Transverse colon (tissue), 4 donors: ENCODE measurements around the gene TSR3. TPM values are rescaled to one million over a fixed set of nuclear protein-coding genes. Genes with fewer than 3 reads are reported as not detected.

Experiments
- DNase-seq: peaks from one replicate; pipeline ENCODE4 v3.0.0-alpha.2; 2019
- H3K27ac ChIP-seq, 4 donors: fragments of 200-600 bp; sonication (generic); 2 replicates each; pipeline ENCODE4 v1.5.1; 2016 to 2018; ENCODE audit warnings: inconsistent platforms in 4 of 4
- H3K27me3 ChIP-seq: fragments of 200-600 bp; sonication (generic); 2 replicates; pipeline ENCODE4 v1.5.1; 2017; ENCODE audit warnings: inconsistent platforms
- H3K36me3 ChIP-seq, 4 donors: fragments of 200-600 bp; sonication (generic); 2 replicates each; pipeline ENCODE4 v1.5.1; 2017 to 2019; ENCODE audit warnings: inconsistent platforms in 4 of 4
- H3K4me1 ChIP-seq, 4 donors: fragments of 200-600 bp; sonication (generic); 2 replicates each; pipeline ENCODE4 v1.5.1; 2017 to 2020; ENCODE audit warnings: inconsistent platforms in 4 of 4
- H3K4me3 ChIP-seq, 4 donors: fragments of 200-600 bp; sonication (generic); 1 replicate in 1 of 4; 2 replicates in 3 of 4; pipeline versions ENCODE4 v1.5.1 to v1.6.1; 2017 to 2019; ENCODE audit warnings: inconsistent platforms in 4 of 4
- H3K9me3 ChIP-seq, 2 donors: fragments of 200-600 bp; sonication (generic); 2 replicates each; pipeline ENCODE4 v1.5.1; 2017 to 2019; ENCODE audit warnings: inconsistent platforms in 2 of 2
- EP300 ChIP-seq: sonication (generic); formaldehyde crosslinking; IDR thresholded peaks from one replicate; pipeline ENCODE4 v1.6.1; 2017; ENCODE audit warnings: antibody characterized with exemption, low read depth
- POLR2A ChIP-seq: fragments of 450-650 bp; IDR thresholded peaks from one replicate; pipeline ENCODE4 v1.6.1; 2016; ENCODE audit warnings: antibody characterized with exemption, mild to moderate bottlenecking, moderate library complexity
- POLR2AphosphoS5 ChIP-seq, 3 donors: sonication (generic); formaldehyde crosslinking; IDR thresholded peaks; one replicate each; pipeline ENCODE4 v1.6.1; 2016; ENCODE audit warnings: antibody characterized with exemption in 3 of 3
- WGBS, 2 donors: methylation state at CpG; one replicate each; pipeline ENCODE4 v1.1.5; 2018; ENCODE audit warnings: low coverage in 1 of 2; 5-methylcytosine and 5-hydroxymethylcytosine counted together
- in situ Hi-C, 4 donors: fragments of 200-750 bp; cut with MboI; loops; one replicate each; pipeline versions ENCODE4 v1.15.0 to v1.15.1; 2017; ENCODE audit warnings: low sequenced_read_pairs in 3 of 4, low pct_ligation_motif_present in 1 of 4, low pct_unique_long_range_greater_than_20kb in 1 of 4
- intact Hi-C: fragments of 100-400 bp; cut with DNase I; formaldehyde crosslinking; loops from one replicate; pipeline ENCODE4 v1.15.1; 2023; ENCODE audit warnings: low total_unique reads
- total RNA-seq, 4 donors: library from RNA; depleted of rRNA; stranded (reverse); fragments of >200 nt; gene quantifications; one replicate each; pipeline ENCODE4 v1.1.0, GENCODE V29; 2016
- TF ChIP-seq, protein P1 (sequence below), 5 experiments: fragments of 200-600 bp in 3 of 5; fragments of 450-650 bp in 2 of 5; sonication (generic) in 3 of 5; IDR thresholded peaks; 1 replicate in 2 of 5; 2 replicates in 3 of 5; pipeline ENCODE4 v1.5.1; 2016 to 2017; ENCODE audit warnings: antibody characterized with exemption in 5 of 5, inconsistent platforms in 3 of 5, mild to moderate bottlenecking in 2 of 5, moderate library complexity in 1 of 5

The TSR3 gene
- total RNA-seq, 4 donors from 2014 or later, result 56.4 to 135 (median 75.3) TPM

DNA sequence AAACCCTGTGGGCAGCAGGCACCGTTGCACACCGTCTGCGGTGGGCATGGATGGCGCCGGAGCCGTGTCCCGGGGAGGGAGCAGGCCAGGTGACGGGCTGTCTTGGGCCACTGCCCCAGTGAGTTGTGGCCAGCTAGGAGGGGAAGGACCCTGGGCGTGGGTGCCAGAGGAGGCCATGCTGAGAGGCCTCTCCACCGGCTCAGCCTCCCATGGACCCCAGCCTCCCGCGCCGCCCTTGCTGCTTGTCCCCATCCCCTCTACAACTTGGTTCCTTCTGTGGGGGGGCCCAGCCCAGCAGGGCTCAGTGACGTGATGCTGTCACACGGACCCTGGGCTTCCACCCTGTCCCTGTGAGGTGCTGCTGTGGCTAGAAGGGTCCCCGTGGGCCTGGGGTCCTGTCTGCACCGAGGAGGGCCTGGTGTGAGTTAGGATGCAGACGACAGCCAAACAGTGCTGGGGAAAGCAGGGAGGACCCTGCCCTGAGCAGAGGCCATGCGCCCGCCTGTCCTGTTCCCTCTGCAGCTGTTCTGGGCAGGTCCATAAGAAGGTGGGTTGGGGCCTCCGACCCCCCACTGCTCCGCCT lies 30.9 kb downstream of the TSR3 start:
- no peak for DNase-seq
- 88% methylated on average over 21 of the region's 22 CpGs; no CpG with 5 or more reads in 1 of the 2 donors for WGBS, 2 donors
- no peaks in the 10 kb centered on the region for H3K27me3 ChIP-seq
- H3K4me3 ChIP-seq, result no peak overlapping the region
- H3K36me3 ChIP-seq, result peaks cover 0 to 72% (median 31%) of the 10 kb centered on the region in 4 donors
- no peaks in the 10 kb centered on the region for H3K4me1 ChIP-seq
- intact Hi-C loops, result no loop called here
- no peak for TF ChIP-seq POLR2AphosphoS5 (IDR thresholded peaks at IDR 0.05)
- TF ChIP-seq, protein P1, sequence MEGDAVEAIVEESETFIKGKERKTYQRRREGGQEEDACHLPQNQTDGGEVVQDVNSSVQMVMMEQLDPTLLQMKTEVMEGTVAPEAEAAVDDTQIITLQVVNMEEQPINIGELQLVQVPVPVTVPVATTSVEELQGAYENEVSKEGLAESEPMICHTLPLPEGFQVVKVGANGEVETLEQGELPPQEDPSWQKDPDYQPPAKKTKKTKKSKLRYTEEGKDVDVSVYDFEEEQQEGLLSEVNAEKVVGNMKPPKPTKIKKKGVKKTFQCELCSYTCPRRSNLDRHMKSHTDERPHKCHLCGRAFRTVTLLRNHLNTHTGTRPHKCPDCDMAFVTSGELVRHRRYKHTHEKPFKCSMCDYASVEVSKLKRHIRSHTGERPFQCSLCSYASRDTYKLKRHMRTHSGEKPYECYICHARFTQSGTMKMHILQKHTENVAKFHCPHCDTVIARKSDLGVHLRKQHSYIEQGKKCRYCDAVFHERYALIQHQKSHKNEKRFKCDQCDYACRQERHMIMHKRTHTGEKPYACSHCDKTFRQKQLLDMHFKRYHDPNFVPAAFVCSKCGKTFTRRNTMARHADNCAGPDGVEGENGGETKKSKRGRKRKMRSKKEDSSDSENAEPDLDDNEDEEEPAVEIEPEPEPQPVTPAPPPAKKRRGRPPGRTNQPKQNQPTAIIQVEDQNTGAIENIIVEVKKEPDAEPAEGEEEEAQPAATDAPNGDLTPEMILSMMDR (IDR thresholded peaks at IDR 0.05), result no peak
- no peak for TF ChIP-seq EP300
- TF ChIP-seq POLR2A, result no peak
- no peaks in the 10 kb centered on the region for H3K9me3 ChIP-seq
- in situ Hi-C loops, result no loop called here
- no peak overlapping the region for H3K27ac ChIP-seq

GRCh38 chr16:1320097-1320496 lies 31.6 kb downstream of the TSR3 start:
- Histone ChIP-seq H3K36me3 (peaks cover 0 to 76% (median 34%) of the 10 kb centered on the region in 4 donors), H3K27ac (no peak overlapping the region)
- WGBS, 2 donors, result 84 to 96% methylated on average over 5 to 12 of the region's 12 CpGs

DNA sequence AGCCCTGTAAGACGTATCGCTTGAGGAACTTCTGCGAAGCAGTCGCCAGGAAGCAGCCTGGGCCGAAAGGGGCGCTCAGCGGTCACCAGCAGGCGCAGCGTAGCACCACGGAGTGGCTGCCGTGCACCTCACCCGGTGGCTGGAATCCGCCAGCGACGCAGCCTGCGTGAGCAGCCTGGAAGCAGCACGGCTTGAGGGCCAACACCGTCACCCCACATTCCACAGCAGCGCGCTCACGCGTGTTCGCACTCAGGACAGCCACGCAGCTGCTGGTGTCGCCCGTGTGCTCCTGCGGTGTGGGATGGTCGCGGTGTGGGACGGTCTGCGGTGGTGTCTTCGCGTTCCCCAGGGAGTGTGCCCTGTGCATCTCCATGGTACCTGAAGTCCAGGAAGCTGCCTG lies 32.6 kb downstream of the TSR3 start:
- intact Hi-C loops, result no loop called here
- 91% methylated on average over 21 of the region's 33 CpGs; no CpG with 5 or more reads in 1 of the 2 donors for WGBS, 2 donors
- Histone ChIP-seq H3K36me3 (peaks cover 0 to 75% (median 33%) of the 10 kb centered on the region in 4 donors), H3K9me3 (no peaks in the 10 kb centered on the region), H3K4me1 (no peaks in the 10 kb centered on the region), H3K4me3 (no peak overlapping the region), H3K27me3 (no peaks in the 10 kb centered on the region), H3K27ac (no peak overlapping the region)
- TF ChIP-seq POLR2AphosphoS5 (IDR thresholded peaks at IDR 0.05) (no peak), EP300 (no peak), POLR2A (no peak)
- TF ChIP-seq, protein P1 (IDR thresholded peaks at IDR 0.05), result no peak
- no peak for DNase-seq
- in situ Hi-C loops, result no loop called here

More at GRCh38 chr16:1320097-1320496, 31.6 kb downstream of the TSR3 start:
- in situ Hi-C loops (no loop called here), intact Hi-C loops (no loop called here)
- no peaks in the 10 kb centered on the region for H3K4me1 ChIP-seq
- no peak overlapping the region for H3K4me3 ChIP-seq
- H3K9me3 ChIP-seq, result no peaks in the 10 kb centered on the region
- TF ChIP-seq POLR2AphosphoS5 (IDR thresholded peaks at IDR 0.05) (no peak), EP300 (no peak), POLR2A (no peak)
- TF ChIP-seq, protein P1 (IDR thresholded peaks at IDR 0.05), result no peak
- no peak for DNase-seq
- no peaks in the 10 kb centered on the region for H3K27me3 ChIP-seq

DNA sequence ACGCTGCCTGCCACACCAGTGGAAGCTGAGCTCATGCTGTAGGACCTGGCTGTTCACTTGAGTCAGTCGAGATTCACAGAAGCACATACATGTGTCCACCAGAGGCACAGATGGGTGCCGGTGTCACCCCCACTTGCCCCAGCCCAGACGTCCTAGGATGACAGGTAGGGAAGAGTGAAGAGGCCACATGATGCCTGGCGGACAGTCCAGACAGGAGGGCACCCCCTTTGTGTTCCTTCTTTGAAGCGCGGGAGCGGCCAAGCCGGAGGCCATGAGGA lies 33.5 kb downstream of the TSR3 start:
- Histone ChIP-seq H3K9me3 (no peaks in the 10 kb centered on the region), H3K36me3 (peaks cover 0 to 70% (median 31%) of the 10 kb centered on the region in 4 donors), H3K4me3 (no peak overlapping the region), H3K27me3 (no peaks in the 10 kb centered on the region), H3K4me1 (peaks cover 0 to 3% (median 0%) of the 10 kb centered on the region in 4 donors), H3K27ac (no peak overlapping the region)
- intact Hi-C loops, result no loop called here
- WGBS, 2 donors, result 71 to 75% methylated on average over 4 to 9 of the region's 9 CpGs
- DNase-seq, result no peak
- TF ChIP-seq POLR2A (no peak), POLR2AphosphoS5 (IDR thresholded peaks at IDR 0.05) (no peak), EP300 (no peak)
- TF ChIP-seq, protein P1 (IDR thresholded peaks at IDR 0.05), result no peak
- in situ Hi-C loops, result no loop called here
